Cardiac muscle cell (in vitro differentiated cells and primary cell): ENCODE results near the gene SLC25A25. TPM values are rescaled to one million over a fixed set of nuclear protein-coding genes. Genes with fewer than 3 reads are reported as not detected.

Source experiments
- DNase-seq, 2 donors: peaks; one replicate each; pipeline versions ENCODE4 v3.0.0 to v3.0.0-alpha.2; 2010 to 2017; ENCODE audit warnings: low read depth in 1 of 2, low spot score in 1 of 2
- H3K27ac ChIP-seq: fragments of 200-600 bp; sonication (generic); 2 replicates; pipeline ENCODE4 v1.5.1; 2016
- H3K27me3 ChIP-seq: fragments of 200-600 bp; sonication (generic); 2 replicates; pipeline ENCODE4 v1.6.0; 2016; ENCODE audit warnings: control low read depth
- H3K36me3 ChIP-seq: fragments of 200-600 bp; sonication (generic); 2 replicates; pipeline ENCODE4 v1.5.1; 2016; ENCODE audit warnings: control low read depth
- H3K4me1 ChIP-seq: fragments of 200-600 bp; sonication (generic); 2 replicates; pipeline ENCODE4 v1.8.1; 2017; ENCODE audit warnings: low read depth, mild to moderate bottlenecking, mixed run types
- H3K4me3 ChIP-seq: fragments of 200-600 bp; sonication (generic); 2 replicates; pipeline ENCODE4 v1.5.1; 2016; ENCODE audit warnings: mild to moderate bottlenecking
- H3K9me3 ChIP-seq: fragments of 200-600 bp; sonication (generic); 2 replicates; pipeline ENCODE4 v1.5.1; 2017; ENCODE audit warnings: low read depth, mild to moderate bottlenecking, control low read depth
- polyA plus RNA-seq: library from polyadenylated mRNA; unstranded; fragments of >200 nt; fragmentation: Nextera tagmentation; extraction: Ambion mirVana; gene quantifications from 2 replicates; pipeline ENCODE4 v1.2.1, GENCODE V29; 2016
- total RNA-seq: library from RNA; depleted of rRNA; stranded (reverse); fragments of >200 nt; gene quantifications from 2 replicates; pipeline ENCODE4 v1.2.3, GENCODE V29; 2016
- TF ChIP-seq, protein P1 (sequence below): IDR thresholded peaks from 2 replicates; pipeline ENCODE4 v1.5.1; 2012; ENCODE audit warnings: low read depth, mild to moderate bottlenecking, low read length

Gene SLC25A25
- total and polyA plus RNA-seq, 2 experiments from 2014 or later, result 9.1 to 15.8 TPM

DNA sequence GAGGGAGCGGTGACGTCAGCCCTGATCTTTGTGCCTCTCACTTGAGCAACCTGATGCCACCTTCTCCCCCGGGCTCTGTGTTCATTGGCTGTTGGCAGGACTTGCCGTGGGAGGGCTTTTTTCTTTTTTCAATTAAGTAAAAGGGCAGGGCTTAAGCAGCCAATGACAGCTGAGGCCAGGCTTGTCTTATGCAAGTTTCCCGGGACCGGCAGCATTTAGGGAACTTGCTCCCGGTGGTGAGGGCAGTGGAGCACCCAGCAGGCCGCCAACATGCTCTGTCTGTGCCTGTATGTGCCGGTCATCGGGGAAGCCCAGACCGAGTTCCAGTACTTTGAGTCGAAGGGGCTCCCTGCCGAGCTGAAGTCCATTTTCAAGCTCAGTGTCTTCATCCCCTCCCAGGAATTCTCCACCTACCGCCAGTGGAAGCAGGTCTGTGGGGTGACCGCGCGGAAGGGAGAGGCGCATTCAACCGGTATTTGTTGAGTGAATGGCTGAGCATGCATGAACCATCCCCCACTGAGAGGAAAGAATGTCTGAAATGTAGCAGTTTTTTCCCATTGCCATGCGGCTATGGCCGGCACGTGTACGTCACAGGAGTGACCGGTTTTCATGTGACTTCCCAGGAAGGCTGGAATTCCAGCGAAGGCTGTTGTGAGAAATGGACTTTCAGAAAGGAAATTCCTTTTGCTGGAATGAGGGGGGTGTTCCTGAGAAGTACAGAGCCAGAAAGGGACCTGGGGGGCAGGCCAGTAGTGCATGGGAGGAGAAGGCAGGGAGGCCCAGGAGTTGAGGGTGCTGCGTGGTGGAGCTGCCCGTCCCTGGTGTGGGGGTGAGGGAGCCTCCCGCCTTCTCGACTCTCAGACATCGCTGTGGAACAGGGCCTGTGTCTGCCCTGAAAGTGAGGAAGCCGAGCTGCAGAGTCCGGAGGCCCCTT is 30.5 kb downstream of the SLC25A25 start:
- peak overlapping the region; percentile 31 for H3K4me3 ChIP-seq
- peaks cover 43% of the 10 kb centered on the region for H3K4me1 ChIP-seq
- H3K9me3 ChIP-seq, result no peaks in the 10 kb centered on the region
- TF ChIP-seq, protein P1, sequence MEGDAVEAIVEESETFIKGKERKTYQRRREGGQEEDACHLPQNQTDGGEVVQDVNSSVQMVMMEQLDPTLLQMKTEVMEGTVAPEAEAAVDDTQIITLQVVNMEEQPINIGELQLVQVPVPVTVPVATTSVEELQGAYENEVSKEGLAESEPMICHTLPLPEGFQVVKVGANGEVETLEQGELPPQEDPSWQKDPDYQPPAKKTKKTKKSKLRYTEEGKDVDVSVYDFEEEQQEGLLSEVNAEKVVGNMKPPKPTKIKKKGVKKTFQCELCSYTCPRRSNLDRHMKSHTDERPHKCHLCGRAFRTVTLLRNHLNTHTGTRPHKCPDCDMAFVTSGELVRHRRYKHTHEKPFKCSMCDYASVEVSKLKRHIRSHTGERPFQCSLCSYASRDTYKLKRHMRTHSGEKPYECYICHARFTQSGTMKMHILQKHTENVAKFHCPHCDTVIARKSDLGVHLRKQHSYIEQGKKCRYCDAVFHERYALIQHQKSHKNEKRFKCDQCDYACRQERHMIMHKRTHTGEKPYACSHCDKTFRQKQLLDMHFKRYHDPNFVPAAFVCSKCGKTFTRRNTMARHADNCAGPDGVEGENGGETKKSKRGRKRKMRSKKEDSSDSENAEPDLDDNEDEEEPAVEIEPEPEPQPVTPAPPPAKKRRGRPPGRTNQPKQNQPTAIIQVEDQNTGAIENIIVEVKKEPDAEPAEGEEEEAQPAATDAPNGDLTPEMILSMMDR, result no peak
- no peaks in the 10 kb centered on the region for H3K27me3 ChIP-seq
- peak overlapping the region; percentile 100 for H3K27ac ChIP-seq
- peak; percentile 98 to 99 for DNase-seq
- peaks cover 11% of the 10 kb centered on the region for H3K36me3 ChIP-seq

- Histone ChIP-seq H3K27ac (peak overlapping the region; percentile 100), H3K27me3 (no peaks in the 10 kb centered on the region), H3K4me3 (peak overlapping the region; percentile 31), H3K36me3 (peaks cover 19% of the 10 kb centered on the region), H3K9me3 (no peaks in the 10 kb centered on the region), H3K4me1 (peaks cover 43% of the 10 kb centered on the region)
- no peak for DNase-seq
- TF ChIP-seq, protein P1, result no peak
These were observed 31.3 kb downstream of the SLC25A25 start for GRCh38 chr9:128099231-128099931.

GRCh38 chr9:128099932-128100491 is 32.0 kb downstream of the SLC25A25 start:
- no peaks in the 10 kb centered on the region for H3K9me3 ChIP-seq
- DNase-seq, result peak in 1 of 2 donors; percentile 26
- no peak overlapping the region for H3K4me3 ChIP-seq
- H3K27ac ChIP-seq, result no peak overlapping the region
- no peaks in the 10 kb centered on the region for H3K27me3 ChIP-seq
- H3K36me3 ChIP-seq, result peaks cover 20% of the 10 kb centered on the region
- TF ChIP-seq, protein P1, result no peak
- H3K4me1 ChIP-seq, result peaks cover 37% of the 10 kb centered on the region

DNA sequence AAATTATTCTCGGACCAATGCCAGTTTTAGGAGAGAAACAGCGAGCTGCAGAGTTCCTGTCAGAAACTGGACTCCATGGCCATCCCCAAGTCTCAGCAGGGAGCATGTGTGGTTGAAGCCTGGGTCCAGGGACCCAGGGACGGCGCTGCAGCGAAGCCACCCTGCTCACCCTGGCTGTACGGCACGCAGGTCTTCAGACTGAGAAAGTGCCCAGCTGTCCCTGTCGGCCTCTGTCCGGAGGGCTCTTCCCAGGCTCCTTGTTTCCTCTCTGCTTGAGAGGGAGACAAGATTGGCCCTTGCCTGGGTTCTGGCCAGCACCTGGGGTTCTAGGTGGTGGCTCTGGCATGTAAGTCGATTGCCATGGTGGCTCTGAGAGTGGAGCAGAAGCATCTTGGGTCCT is 32.5 kb downstream of the SLC25A25 start:
- TF ChIP-seq, protein P1, result no peak
- DNase-seq, result no peak
- Histone ChIP-seq H3K9me3 (no peaks in the 10 kb centered on the region), H3K27ac (no peak overlapping the region), H3K36me3 (peaks cover 23% of the 10 kb centered on the region), H3K4me3 (no peak overlapping the region), H3K4me1 (peaks cover 31% of the 10 kb centered on the region), H3K27me3 (no peaks in the 10 kb centered on the region)

DNA sequence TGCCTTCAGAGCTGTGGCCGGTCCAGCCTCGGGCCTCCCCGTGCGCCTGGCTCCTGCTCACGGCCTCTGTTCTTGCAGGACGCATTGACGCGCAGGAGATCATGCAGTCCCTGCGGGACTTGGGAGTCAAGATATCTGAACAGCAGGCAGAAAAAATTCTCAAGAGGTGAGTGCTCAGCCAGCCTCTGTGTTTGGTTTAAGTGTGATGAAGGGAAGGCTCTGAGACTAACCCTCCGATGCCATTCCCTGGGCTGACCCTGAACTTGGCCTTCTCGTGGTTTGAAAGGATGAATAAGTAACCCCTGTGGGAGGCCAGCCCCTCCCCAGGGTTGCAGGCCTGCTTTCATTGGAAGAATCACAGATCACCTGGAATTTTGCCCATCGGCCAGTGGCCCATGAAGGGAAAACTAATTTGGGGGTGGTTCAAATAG is 33.2 kb downstream of the SLC25A25 start:
- peaks cover 25% of the 10 kb centered on the region for H3K4me1 ChIP-seq
- no peaks in the 10 kb centered on the region for H3K27me3 ChIP-seq
- H3K9me3 ChIP-seq, result no peaks in the 10 kb centered on the region
- no peak for DNase-seq
- TF ChIP-seq, protein P1, result no peak
- H3K36me3 ChIP-seq, result peaks cover 28% of the 10 kb centered on the region
- no peak overlapping the region for H3K27ac ChIP-seq
- H3K4me3 ChIP-seq, result no peak overlapping the region
